Urinary bladder (tissue), 4 donors: ENCODE data around the gene FIBCD1. TPM values are rescaled to one million over a fixed set of nuclear protein-coding genes. Genes with fewer than 3 reads are reported as not detected.

Experiments used
- DNase-seq: peaks from one replicate; pipeline ENCODE4 v3.0.0-alpha.2; 2015; ENCODE audit errors: extremely low spot score
- H3K27ac ChIP-seq: one replicate; pipeline ENCODE4 v1.5.1; 2013; ENCODE audit warnings: low read depth, mild to moderate bottlenecking, moderate library complexity
- H3K36me3 ChIP-seq: one replicate; pipeline ENCODE4 v1.6.1; 2013; ENCODE audit warnings: mild to moderate bottlenecking, moderate library complexity; ENCODE audit not compliant: insufficient read depth
- H3K4me1 ChIP-seq: one replicate; pipeline ENCODE4 v1.6.1; 2013; ENCODE audit warnings: mild to moderate bottlenecking, moderate library complexity; ENCODE audit not compliant: insufficient read depth
- H3K4me3 ChIP-seq: one replicate; pipeline ENCODE4 v1.5.1; 2013; ENCODE audit warnings: low read depth, low read length
- WGBS: extraction: QIAGEN DNeasy Blood & Tissue Kit; methylation state at CpG from one replicate; pipeline ENCODE4 v1.1.7; 2013; 5-methylcytosine and 5-hydroxymethylcytosine counted together
- polyA plus RNA-seq: library from polyadenylated mRNA; stranded (reverse); fragments of 200-250 nt; gene quantifications from one replicate; pipeline ENCODE4 v1.2.3, GENCODE V29; 2013
- total RNA-seq: library from RNA; depleted of rRNA; stranded (reverse); fragments of >200 nt; gene quantifications from one replicate; pipeline ENCODE4 v1.2.3, GENCODE V29; 2014
- donor health status: healthy with polysubstance abuse.
- donor health status: healthy.

FIBCD1 gene
- total and polyA plus RNA-seq, 2 donors, result 0.16 to 2.4 TPM

- Histone ChIP-seq H3K36me3 (no peaks in the 10 kb centered on the region), H3K27ac (no peak overlapping the region), H3K4me3 (no peak overlapping the region), H3K4me1 (no peaks in the 10 kb centered on the region)
- DNase-seq, result no peak
- 38% methylated on average over 21 of the region's 21 CpGs for WGBS
Observed at GRCh38 chr9:130932255-130933079, 6.6 kb downstream of the FIBCD1 start.

GRCh38 chr9:130931508-130932254 is 7.4 kb downstream of the FIBCD1 start:
- H3K27ac ChIP-seq, result no peak overlapping the region

GRCh38 chr9:130930804-130931349 is 8.2 kb downstream of the FIBCD1 start:
- DNase-seq, result no peak
- no peaks in the 10 kb centered on the region for H3K4me1 ChIP-seq
- H3K27ac ChIP-seq, result no peak overlapping the region
- H3K4me3 ChIP-seq, result no peak overlapping the region
- 93% methylated on average over 15 of the region's 15 CpGs for WGBS
- H3K36me3 ChIP-seq, result no peaks in the 10 kb centered on the region

More at GRCh38 chr9:130931508-130932254, 7.4 kb downstream of the FIBCD1 start:
- no peaks in the 10 kb centered on the region for H3K36me3 ChIP-seq
- no peak overlapping the region for H3K4me3 ChIP-seq
- no peaks in the 10 kb centered on the region for H3K4me1 ChIP-seq
- DNase-seq, result no peak
- WGBS, result 71% methylated on average over 20 of the region's 20 CpGs

- Histone ChIP-seq H3K4me1 (no peaks in the 10 kb centered on the region), H3K36me3 (no peaks in the 10 kb centered on the region), H3K4me3 (no peak overlapping the region), H3K27ac (no peak overlapping the region)
- no peak for DNase-seq
- WGBS, result 91% methylated on average over 23 of the region's 23 CpGs
Observed at GRCh38 chr9:130930132-130930803, 8.8 kb downstream of the FIBCD1 start.

GRCh38 chr9:130929571-130930038 is 9.4 kb downstream of the FIBCD1 start:
- no peak for DNase-seq
- 91% methylated on average over 36 of the region's 36 CpGs for WGBS
- no peak overlapping the region for H3K4me3 ChIP-seq
- no peak overlapping the region for H3K27ac ChIP-seq
- H3K36me3 ChIP-seq, result no peaks in the 10 kb centered on the region
- H3K4me1 ChIP-seq, result no peaks in the 10 kb centered on the region

- Histone ChIP-seq H3K4me3 (no peak overlapping the region), H3K27ac (no peak overlapping the region), H3K36me3 (no peaks in the 10 kb centered on the region), H3K4me1 (no peaks in the 10 kb centered on the region)
- DNase-seq, result no peak
- 45% methylated on average over 14 of the region's 14 CpGs for WGBS
Observed at GRCh38 chr9:130927995-130928900, 10.8 kb downstream of the FIBCD1 start.

GRCh38 chr9:130927338-130927737 is 11.7 kb downstream of the FIBCD1 start:
- no peak for DNase-seq
- no peak overlapping the region for H3K4me3 ChIP-seq
- 92% methylated on average over 10 of the region's 10 CpGs for WGBS
- H3K36me3 ChIP-seq, result no peaks in the 10 kb centered on the region
- H3K27ac ChIP-seq, result no peak overlapping the region
- H3K4me1 ChIP-seq, result no peaks in the 10 kb centered on the region

GRCh38 chr9:130925050-130925678 is 13.9 kb downstream of the FIBCD1 start:
- WGBS, result 87% methylated on average over 19 of the region's 19 CpGs
- DNase-seq, result no peak
- H3K27ac ChIP-seq, result no peak overlapping the region
- H3K36me3 ChIP-seq, result no peaks in the 10 kb centered on the region
- H3K4me3 ChIP-seq, result no peak overlapping the region
- no peaks in the 10 kb centered on the region for H3K4me1 ChIP-seq

GRCh38 chr9:130924448-130924788 is 14.6 kb downstream of the FIBCD1 start:
- WGBS, result 85% methylated on average over 10 of the region's 10 CpGs
- DNase-seq, result no peak
- Histone ChIP-seq H3K27ac (no peak overlapping the region), H3K36me3 (no peaks in the 10 kb centered on the region), H3K4me1 (no peaks in the 10 kb centered on the region), H3K4me3 (no peak overlapping the region)

GRCh38 chr9:130923611-130924447 is 15.2 kb downstream of the FIBCD1 start:
- no peak overlapping the region for H3K27ac ChIP-seq
- 92% methylated on average over 42 of the region's 42 CpGs for WGBS
- no peak overlapping the region for H3K4me3 ChIP-seq
- H3K4me1 ChIP-seq, result no peaks in the 10 kb centered on the region
- H3K36me3 ChIP-seq, result no peaks in the 10 kb centered on the region
- no peak for DNase-seq

- Histone ChIP-seq H3K4me1 (no peaks in the 10 kb centered on the region), H3K36me3 (no peaks in the 10 kb centered on the region), H3K27ac (no peak overlapping the region), H3K4me3 (no peak overlapping the region)
- WGBS, result 88% methylated on average over 16 of the region's 16 CpGs
- DNase-seq, result no peak
Observed at GRCh38 chr9:130922893-130923610, 16.0 kb downstream of the FIBCD1 start.
